Measurements from ENCODE around the gene PARD3B. TPM values are rescaled to one million over a fixed set of nuclear protein-coding genes. Genes with fewer than 3 reads are reported as not detected.

PARD3B gene
- total RNA-seq, 1 experiment from 2014 or later = 6.4 TPM

DNA sequence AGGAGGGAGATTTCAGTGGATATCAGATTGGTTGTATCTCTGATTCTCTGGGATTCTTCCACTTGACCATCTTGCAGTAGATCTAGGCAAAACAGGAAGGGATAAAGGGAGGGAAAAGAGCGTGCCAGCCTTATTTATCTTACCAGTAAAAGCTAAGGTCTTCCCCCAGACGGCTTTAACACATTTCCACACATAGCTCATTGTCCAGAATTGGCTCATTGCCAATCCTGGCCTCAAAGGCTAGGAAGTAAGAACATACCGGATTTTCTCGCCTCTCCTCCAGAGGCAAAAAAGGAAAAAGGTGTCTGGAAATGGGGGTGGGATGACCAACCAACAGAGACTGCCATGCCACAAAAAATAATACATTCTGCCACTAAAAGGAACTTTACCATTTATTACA, 725.4 kb downstream of the PARD3B start:
- Histone ChIP-seq H3K79me1 (ENCODE audit: insufficient read depth, low read depth, low read length, poor library complexity, severe bottlenecking) (no peaks in the 10 kb centered on the region), H4K5ac (ENCODE audit: insufficient read length, low read depth, low read length) (no peak overlapping the region), H3K9me3 (ENCODE audit: control insufficient read depth, low read depth, low read length) (no peaks in the 10 kb centered on the region), H3K27ac (ENCODE audit: insufficient read length, low read depth, low read length) (no peak overlapping the region), H2BK12ac (ENCODE audit: insufficient read length, low read depth, low read length) (no peak overlapping the region), H3K4me2 (ENCODE audit: insufficient read depth, insufficient read length, low read length) (no peak overlapping the region), H3K79me2 (ENCODE audit: insufficient read depth, low read length) (no peaks in the 10 kb centered on the region), H3K4ac (ENCODE audit: low read depth, low read length) (no peak overlapping the region), H4K8ac (replicated peaks; ENCODE audit: insufficient read length, low read depth, low read length) (no peak overlapping the region), H2BK15ac (ENCODE audit: low read depth, low read length) (no peak overlapping the region), H3K18ac (ENCODE audit: insufficient read length, low read depth, low read length) (no peak overlapping the region), H2AK5ac (ENCODE audit: insufficient read length, low read length) (no peak overlapping the region), H4K20me1 (ENCODE audit: control insufficient read depth, insufficient read depth, insufficient read length) (no peaks in the 10 kb centered on the region), H3K23me2 (ENCODE audit: insufficient read length, low read depth, low read length, poor library complexity, severe bottlenecking) (no peaks in the 10 kb centered on the region), H3K23ac (ENCODE audit: insufficient read length, low read depth, low read length) (no peak overlapping the region), H3K27me3 (ENCODE audit: insufficient read depth, low read length) (no peaks in the 10 kb centered on the region), H2AFZ (ENCODE audit: low read length) (no peak overlapping the region), H3K9ac (ENCODE audit: extremely low read depth, insufficient read length, low read length) (no peak overlapping the region), H3K14ac (ENCODE audit: insufficient read depth, low read length) (no peak overlapping the region), H3K56ac (ENCODE audit: insufficient read length, low read depth, low read length) (no peak overlapping the region), H4K91ac (ENCODE audit: insufficient read length, low read depth, low read length) (no peak overlapping the region), H3T11ph (ENCODE audit: low read length) (no peak overlapping the region), H2BK120ac (ENCODE audit: low read depth, low read length, poor library complexity, severe bottlenecking) (no peak overlapping the region), H3K4me1 (ENCODE audit: insufficient read depth, low read length) (peaks cover 8% of the 10 kb centered on the region; the same call in 1 of the 2 replicates), H2BK5ac (ENCODE audit: insufficient read length, low read length) (no peak overlapping the region), H2BK20ac (ENCODE audit: low read depth, low read length, poor library complexity, severe bottlenecking) (no peak overlapping the region)
- TF ChIP-seq, protein P1, sequence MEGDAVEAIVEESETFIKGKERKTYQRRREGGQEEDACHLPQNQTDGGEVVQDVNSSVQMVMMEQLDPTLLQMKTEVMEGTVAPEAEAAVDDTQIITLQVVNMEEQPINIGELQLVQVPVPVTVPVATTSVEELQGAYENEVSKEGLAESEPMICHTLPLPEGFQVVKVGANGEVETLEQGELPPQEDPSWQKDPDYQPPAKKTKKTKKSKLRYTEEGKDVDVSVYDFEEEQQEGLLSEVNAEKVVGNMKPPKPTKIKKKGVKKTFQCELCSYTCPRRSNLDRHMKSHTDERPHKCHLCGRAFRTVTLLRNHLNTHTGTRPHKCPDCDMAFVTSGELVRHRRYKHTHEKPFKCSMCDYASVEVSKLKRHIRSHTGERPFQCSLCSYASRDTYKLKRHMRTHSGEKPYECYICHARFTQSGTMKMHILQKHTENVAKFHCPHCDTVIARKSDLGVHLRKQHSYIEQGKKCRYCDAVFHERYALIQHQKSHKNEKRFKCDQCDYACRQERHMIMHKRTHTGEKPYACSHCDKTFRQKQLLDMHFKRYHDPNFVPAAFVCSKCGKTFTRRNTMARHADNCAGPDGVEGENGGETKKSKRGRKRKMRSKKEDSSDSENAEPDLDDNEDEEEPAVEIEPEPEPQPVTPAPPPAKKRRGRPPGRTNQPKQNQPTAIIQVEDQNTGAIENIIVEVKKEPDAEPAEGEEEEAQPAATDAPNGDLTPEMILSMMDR (conservative IDR thresholded peaks at IDR 0.05) = no peak
- peaks cover 63 to 66% of the 10 kb centered on the region in 2 experiments for H3K4me1 Mint-ChIP-seq
- no peaks in the 10 kb centered on the region for H3K27me3 Mint-ChIP-seq (ENCODE audit: low read depth)
- WGBS (ENCODE audit: extremely low coverage, insufficient read length, low lambda C conversion rate) = no CpG with 5 or more reads among the region's 4 CpGs
- H3K27ac Mint-ChIP-seq = peak overlapping the region in 1 of 3 experiments; percentile 58; a peak in 1 of 7 replicates
- H3K4me3 Mint-ChIP-seq = no peak overlapping the region
- H3K9me3 Mint-ChIP-seq = no peaks in the 10 kb centered on the region
- no peak for DNase-seq
- no peaks in the 10 kb centered on the region for H3K36me3 Mint-ChIP-seq (ENCODE audit: insufficient read depth in 1 of 3, low read depth in 3 of 3)

All from H9 (cell line).